Suppressor macrophage (primary cell): ENCODE measurements around the gene IGSF21.

Source experiments
- DNase-seq, 4 experiments: peaks; one replicate each; pipeline ENCODE4 v3.0.0-alpha.2; 2020 to 2022

Gene IGSF21

GRCh38 chr1:18266391-18266790 lies 158.8 kb downstream of the IGSF21 start:
- DNase-seq: no peak

GRCh38 chr1:18271336-18271735 lies 163.7 kb downstream of the IGSF21 start:
- no peak for DNase-seq

GRCh38 chr1:18278946-18279345 lies 171.3 kb downstream of the IGSF21 start:
- DNase-seq: no peak

DNA sequence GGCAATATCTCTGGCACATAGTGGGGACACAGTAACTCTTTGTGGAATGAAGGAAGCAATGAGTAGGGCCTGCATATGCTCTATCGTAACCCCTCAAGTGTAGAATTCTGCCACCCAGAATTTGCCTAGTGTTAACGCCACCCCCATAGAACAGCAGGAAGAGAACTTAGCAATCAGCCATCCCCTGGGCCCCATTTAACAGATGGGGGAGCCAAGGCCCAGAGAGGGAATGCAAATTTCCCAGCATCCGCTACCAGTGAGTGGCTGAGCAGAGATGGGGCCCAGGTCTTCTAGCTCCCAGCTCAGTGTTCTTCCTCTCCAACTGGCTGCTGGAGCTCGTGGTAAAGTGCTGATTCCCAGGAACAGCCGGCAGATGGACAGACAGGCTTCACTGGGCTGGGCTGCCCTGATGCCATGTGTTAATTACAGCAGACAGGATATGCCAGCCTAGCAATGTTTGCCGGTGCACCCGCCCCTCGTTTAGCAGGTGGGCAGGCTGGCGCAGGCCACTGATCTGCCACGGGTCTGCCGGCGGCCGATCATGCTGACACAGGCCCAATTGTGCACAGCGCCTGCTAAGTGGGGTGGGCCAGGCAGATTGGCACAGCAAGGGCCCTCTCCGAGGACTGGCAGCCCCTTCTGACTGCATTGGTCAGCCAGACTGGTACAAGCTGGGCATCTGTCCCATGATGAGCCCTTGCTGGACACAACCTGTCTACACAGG lies 171.9 kb downstream of the IGSF21 start:
- no peak for DNase-seq

GRCh38 chr1:18280956-18281355 lies 173.4 kb downstream of the IGSF21 start:
- no peak for DNase-seq

DNA sequence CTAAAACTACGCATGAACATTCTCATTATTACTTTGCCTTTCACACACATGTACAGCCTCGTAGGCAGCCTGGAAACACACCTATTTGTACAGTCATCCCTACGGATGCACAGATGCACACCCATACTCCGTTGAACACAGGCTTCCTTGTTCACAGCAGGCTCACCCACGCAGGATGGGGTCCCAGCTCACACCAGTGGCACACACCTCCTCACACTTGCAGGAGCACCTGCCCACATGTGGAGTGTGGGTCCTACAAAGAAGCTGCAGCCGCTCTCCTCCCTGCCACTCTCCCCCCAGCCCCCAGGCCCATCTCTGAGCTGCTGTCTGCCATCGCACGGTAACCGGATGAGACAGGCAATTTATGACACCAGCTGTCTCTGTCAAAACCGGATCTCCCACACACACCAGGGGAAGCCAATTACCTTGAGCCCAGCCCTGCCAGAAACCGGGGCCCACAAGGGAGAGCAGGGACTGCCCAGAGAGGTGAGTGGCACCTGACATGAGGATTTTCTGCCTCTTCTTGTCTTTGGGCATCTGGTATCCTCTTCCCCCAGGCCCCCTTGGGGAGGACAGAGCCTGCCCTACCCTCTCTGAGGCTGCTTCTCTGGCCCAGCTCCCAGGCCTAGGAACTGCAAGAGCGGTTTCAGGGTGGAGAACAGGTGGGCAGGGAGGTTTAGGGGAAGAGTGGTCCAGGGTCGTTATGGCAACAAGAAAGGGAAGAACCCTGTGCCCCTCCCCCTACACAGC lies 175.4 kb downstream of the IGSF21 start:
- DNase-seq: no peak

DNA sequence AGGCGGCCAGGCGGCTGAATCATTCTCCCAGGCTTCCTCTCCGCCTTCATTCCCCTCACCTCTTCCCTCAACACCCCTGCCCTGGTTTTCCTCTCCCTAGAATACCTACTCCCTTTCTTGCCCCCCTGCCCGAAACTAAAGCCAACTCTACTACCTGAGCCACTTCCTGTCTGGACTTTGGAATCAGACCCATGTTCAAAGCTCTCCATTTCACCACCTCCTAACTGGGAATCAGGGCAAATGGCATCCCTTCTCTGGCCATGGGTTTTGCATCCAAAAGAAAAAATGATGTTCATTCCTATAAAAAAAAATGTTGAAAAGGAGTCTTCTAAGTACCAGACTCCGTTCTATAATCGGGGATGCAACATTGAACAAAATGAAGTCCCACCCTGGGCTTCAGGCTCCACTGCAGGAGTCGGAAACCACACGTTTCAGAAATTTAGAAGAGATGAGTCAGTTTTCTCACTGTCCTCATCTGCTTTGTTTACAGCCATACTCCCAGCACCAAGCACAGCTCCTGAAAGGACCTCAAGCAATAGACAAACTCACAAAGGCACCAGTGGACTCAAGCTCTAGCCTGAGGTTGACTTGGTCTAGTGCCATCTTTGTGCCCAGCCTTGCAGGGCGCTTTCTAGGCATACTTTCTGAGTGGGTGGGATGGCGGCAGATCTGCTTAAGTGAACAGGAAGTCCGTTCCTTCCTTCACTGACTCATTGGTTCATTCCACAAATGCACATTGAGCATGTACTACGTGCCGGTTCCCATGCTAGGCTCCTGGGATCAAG lies 176.2 kb downstream of the IGSF21 start:
- peak in 1 of 4 experiments; percentile 6 for DNase-seq

GRCh38 chr1:18284805-18285537 lies 177.4 kb downstream of the IGSF21 start:
- DNase-seq: no peak

DNA sequence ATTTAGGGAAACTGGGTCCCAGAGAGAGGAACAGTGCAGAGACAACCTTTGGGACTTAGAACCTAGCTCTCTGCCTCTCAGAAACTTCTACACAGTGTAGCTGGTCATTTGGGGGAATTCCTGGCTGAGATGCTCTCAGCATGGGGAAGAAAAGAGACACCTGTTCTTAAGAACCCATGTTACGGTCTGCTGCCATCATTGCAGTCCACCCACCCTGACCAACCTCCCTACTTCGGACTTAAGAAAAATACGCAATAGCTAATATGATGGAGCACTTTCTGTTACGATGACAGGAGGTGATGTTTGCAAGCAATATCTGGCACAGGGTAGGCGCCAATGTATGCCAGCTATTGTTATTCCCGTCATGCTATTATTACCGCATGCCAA lies 177.9 kb downstream of the IGSF21 start:
- DNase-seq: no peak

- DNase-seq: no peak
Observed at GRCh38 chr1:18288722-18289121, 181.1 kb downstream of the IGSF21 start.

GRCh38 chr1:18289597-18289996 lies 182.0 kb downstream of the IGSF21 start:
- no peak for DNase-seq

DNA sequence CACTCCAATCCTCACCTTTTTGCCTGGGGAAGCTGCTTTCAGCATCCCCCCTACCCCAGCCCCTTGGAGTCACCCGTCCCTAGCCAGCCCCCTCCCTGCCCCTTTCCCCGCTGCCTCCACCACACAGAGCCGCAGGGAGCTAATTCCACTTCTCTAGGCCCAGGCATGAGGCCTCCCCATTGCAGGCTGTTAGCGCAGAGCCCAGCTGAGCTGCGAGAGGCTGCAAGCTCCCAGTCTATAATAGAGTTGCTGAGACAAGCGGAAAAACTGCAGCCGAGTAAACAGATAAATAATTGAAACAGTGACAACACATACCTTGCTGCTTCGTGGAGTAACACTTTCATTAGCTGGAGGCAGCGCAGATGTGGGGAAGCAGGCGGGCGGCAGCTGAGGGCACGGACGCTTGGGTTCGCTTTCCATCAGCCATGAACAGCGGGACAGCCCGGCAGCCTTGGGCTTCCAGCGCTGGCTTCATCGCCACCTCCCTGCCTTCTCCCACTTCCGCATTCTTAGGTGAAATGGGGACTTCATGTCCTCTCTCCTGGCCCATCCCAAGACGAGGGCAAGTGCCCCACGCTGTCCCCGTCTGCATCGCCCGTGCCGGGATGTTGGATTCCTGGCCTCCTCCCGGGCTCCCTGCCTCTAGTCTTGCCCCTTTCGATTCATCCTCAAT lies 183.3 kb downstream of the IGSF21 start:
- no peak for DNase-seq

GRCh38 chr1:18292531-18292930 lies 184.9 kb downstream of the IGSF21 start:
- DNase-seq: no peak

GRCh38 chr1:18293291-18293690 lies 185.7 kb downstream of the IGSF21 start:
- DNase-seq: no peak

DNA sequence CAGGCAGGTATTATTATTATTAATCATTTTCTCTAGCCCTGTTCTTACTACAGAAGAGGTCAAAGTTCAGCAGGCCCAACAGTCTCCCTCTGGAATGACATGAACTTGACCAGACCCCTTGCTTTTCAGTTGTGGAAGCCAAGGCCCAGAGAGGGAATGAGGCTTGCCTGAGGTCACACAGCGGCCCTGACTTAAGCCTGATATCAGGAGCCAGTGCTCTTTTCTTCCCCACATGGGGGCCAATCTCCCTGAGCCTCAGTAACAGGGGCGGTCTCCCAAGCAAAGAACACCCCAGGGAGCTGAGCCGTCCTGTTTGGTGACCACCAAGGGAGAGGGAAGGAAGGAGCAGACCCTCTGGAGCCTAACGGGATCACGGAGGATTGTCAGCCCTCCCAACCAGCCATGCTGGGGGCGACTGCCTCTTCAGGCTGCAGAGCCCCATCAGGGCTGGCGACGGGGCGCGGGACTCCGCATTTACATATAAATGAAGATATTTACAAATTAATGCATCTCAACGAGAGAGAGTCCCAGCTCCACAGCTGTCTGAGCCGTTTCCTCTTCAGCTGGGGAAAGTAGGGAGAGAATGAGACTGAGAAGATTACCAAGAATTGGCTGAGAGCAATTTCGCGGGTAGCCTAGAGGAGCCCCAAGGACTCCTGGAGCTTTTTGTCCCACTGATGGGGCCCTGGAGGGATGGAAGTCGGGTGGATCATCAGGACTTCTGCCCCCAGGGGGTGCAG lies 187.0 kb downstream of the IGSF21 start:
- no peak for DNase-seq

DNA sequence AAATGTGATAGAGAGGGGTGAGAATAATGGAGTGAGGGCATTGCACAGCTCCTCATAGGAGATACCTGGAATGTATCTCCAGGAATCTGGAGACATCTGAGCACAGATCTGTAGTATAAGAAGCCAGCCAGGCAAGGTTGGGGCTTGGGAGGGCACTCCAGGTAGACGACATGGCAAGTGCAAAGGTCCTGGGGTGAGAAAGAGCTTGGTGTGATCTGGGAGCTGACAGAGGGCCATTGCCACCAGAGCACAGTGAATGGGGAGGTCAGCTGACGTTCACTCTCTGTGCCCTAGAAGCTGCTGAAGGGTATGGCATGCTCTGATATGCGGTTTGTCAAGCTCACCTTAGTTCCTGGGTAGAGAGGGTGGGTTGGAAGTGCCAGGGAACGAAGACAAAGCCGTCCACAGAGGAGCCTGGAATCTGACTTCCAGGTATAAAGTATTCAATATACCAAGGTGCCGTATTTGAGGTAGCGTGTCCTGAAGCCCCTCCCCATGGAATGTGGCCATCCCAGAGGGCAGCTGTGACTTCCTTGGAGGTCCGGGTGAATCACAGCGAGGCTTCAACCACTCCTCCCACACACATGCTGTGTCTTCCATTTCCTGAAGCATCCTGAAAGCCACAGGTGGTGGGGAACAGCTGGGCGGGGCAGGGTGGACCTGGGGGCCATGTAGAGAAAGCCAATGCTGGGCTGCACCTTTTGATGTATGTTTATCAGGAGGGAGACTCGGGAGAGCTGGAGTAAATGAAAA lies 190.5 kb downstream of the IGSF21 start:
- DNase-seq: no peak

GRCh38 chr1:18299441-18300338 lies 192.1 kb downstream of the IGSF21 start:
- peak; percentile 29 to 64 (median 48) for DNase-seq

DNA sequence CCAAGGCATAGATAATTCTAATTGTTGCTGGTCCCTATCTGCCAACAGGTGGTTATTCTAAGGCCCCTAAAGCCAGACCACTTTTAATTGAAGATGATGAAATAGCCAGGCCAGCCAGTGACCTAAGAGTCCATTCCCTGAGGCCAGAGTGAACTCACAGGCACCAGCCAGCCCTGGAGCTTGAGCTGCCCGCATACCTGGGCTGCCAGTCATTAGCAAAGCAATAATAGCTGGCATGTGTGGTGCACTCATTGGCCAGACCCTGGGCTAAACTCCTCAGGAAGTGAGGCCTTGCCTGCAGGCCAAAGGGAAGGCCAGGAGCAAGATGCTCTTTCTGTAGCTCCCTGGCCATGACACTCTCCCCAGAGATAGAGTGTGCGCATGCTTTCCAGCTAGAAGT lies 192.8 kb downstream of the IGSF21 start:
- no peak for DNase-seq

DNA sequence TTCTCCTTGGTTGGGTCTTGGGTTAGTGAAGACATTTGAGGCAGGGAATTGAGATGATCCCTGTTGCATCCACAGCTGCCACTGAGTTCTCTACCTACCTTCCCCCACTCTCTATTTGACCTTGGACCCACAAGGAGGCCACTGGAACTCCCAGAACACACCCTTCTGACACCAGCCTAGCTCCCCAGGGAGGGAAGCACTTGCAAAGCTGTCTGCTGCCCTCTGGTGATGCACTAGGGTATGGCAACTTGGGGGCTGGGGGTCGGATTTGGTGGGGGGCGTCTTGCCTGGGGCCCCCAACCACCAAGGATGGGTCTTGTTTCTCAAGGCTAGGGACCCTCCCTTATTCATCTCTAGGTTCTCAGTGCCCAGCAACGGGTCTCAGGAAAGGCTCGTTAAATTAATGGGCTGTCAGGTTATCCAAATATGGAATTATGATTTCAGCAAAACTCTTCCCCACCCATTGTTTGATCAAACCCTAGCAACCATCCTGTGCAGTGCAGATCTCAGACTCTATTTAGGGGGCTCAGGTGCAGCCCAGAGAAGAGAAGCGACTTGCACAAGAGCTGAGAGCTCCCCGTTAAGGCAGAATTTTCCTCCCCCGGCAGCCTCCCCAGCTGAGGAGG lies 195.3 kb downstream of the IGSF21 start:
- DNase-seq: peak in 2 of 4 experiments; percentile 14 to 22
